ENCODE results near the gene AIPL1. TPM values are rescaled to one million over a fixed set of nuclear protein-coding genes. Genes with fewer than 3 reads are reported as not detected.

The AIPL1 gene, protein sequence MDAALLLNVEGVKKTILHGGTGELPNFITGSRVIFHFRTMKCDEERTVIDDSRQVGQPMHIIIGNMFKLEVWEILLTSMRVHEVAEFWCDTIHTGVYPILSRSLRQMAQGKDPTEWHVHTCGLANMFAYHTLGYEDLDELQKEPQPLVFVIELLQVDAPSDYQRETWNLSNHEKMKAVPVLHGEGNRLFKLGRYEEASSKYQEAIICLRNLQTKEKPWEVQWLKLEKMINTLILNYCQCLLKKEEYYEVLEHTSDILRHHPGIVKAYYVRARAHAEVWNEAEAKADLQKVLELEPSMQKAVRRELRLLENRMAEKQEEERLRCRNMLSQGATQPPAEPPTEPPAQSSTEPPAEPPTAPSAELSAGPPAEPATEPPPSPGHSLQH
- not detected in 2 replicates for total RNA-seq

DNA sequence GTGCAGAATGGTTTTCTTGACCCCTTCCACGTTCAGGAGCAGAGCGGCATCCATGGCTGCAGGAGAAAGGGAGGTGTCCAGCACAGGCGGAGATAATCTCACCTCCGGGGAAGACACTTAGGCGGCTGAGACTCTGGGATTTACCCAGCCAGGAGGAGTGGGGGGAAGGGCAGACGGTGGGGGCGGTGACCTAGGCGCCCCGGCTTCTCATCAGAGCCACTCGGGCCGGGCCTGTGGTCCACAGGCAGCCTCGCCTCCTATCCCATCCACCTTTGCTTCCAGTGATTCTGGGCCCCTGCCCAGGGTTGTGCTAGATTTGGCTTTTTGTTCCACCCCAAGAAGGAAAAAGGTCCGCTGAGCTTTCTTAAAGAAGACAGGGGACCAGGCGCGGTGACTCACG, at the start of gene AIPL1:
Gene AIPL1 (minus strand): TSS at position 71 of the 400 bp plus-strand sequence. CDS start 17 bp downstream, at position 54.

DNA sequence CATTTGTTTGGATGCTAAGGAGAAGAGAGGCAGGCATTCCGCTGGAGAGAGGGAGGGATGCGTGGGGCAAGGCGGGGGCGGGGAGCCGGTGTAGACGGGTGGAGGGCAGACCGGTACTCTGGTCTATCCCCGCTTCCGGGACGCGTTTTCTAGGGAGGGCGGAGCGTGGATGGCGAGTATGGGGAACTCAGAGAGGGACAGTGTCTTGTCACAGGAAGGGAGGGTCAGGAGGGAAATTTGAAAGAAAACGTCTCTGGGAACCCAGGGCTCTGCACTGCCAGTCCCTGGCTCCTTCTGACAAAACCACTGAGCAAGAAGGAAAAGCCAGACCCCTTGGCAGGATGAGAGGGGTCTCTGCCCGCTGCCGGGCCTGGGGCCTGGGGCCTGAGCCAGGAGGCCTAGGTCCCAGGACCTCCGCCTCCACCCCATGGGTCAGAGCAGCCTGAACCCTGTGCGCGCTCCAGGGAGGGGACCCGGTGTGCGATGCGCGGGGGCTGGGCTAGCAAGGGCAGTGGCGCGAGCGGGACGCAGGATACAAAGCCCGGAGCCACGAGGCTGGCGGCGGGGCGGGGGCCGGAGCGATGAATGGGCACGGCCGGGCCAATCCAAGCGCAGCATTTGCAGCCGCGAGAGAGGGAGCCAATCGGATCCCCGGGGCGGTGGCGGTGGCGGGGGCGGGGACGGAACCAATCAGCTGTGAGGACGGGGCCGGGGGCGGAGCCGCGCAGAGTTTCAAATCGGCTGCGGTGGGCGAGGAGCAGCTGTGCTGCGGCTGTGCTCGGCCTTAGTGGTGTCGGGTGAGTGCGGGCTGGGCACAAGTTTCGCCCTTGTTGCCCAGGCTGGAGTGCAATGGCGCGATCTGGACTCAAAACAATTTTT, 9.0 kb upstream of the AIPL1 start, which contains the start of gene PIMREG:
Gene PIMREG (plus strand): TSS at position 764 of the 879 bp plus-strand sequence. CDS start 656 bp downstream, outside the sequence.

Other genes with a start within 250 kb of the AIPL1 start
- gene PIMREG, start 9.3 kb upstream of the AIPL1 start, total RNA-seq: 3.9 and 4.0 TPM in 2 replicates
- gene PITPNM3, start 121.4 kb upstream of the AIPL1 start, total RNA-seq: 0.09 and 0.11 TPM in 2 replicates
- 6.4 and 10.1 TPM in 2 replicates for gene KIAA0753, start 205.6 kb upstream of the AIPL1 start, total RNA-seq
- gene TXNDC17, start 205.9 kb upstream of the AIPL1 start, total RNA-seq: 60.1 and 90.9 TPM in 2 replicates
- gene MED31, start 216.5 kb upstream of the AIPL1 start, total RNA-seq: 7.3 and 8.9 TPM in 2 replicates
- 0.43 and 0.52 TPM in 2 replicates for gene C17orf100, start 216.6 kb upstream of the AIPL1 start, total RNA-seq